Measurements from ENCODE around the gene CDADC1.
"Not testable (repeated sequence)": the region's sequence is repeated elsewhere in the genome, so short reads cannot be mapped to it uniquely, and the experiment has no call there.

The CDADC1 gene

GRCh38 chr13:49326222-49326917 lies 78.6 kb downstream of the CDADC1 start:
- TF ChIP-seq CTCF (IDR thresholded peaks at IDR 0.05; ENCODE audit: control insufficient read depth, insufficient read depth, low read depth, low read length, missing control alignments): no peak
- no peak for DNase-seq (ENCODE audit: low read depth)
- H3K4me3 ChIP-seq (ENCODE audit: control insufficient read depth, low read depth, low read length): no peak overlapping the region

GRCh38 chr13:49327145-49327544 lies 79.4 kb downstream of the CDADC1 start:
- not testable (repeated sequence) for H3K4me3 ChIP-seq (ENCODE audit: control insufficient read depth, low read depth, low read length); DNase-seq (ENCODE audit: low read depth)

- DNase-seq (ENCODE audit: low read depth): no peak
- no peak for TF ChIP-seq CTCF (IDR thresholded peaks at IDR 0.05; ENCODE audit: control insufficient read depth, insufficient read depth, low read depth, low read length, missing control alignments)
Observed at GRCh38 chr13:49329831-49330545, 82.3 kb downstream of the CDADC1 start.

GRCh38 chr13:49330546-49330864 lies 82.8 kb downstream of the CDADC1 start:
- TF ChIP-seq CTCF (IDR thresholded peaks at IDR 0.05; ENCODE audit: control insufficient read depth, insufficient read depth, low read depth, low read length, missing control alignments): no peak
- no peak for DNase-seq (ENCODE audit: low read depth)
- no peak overlapping the region for H3K4me3 ChIP-seq (ENCODE audit: control insufficient read depth, low read depth, low read length)

More at GRCh38 chr13:49329831-49330545, 82.3 kb downstream of the CDADC1 start:
- no peak overlapping the region for H3K4me3 ChIP-seq (ENCODE audit: control insufficient read depth, low read depth, low read length)

- no peak for TF ChIP-seq CTCF (IDR thresholded peaks at IDR 0.05; ENCODE audit: control insufficient read depth, insufficient read depth, low read depth, low read length, missing control alignments)
- H3K4me3 ChIP-seq (ENCODE audit: control insufficient read depth, low read depth, low read length): no peak overlapping the region
- no peak for DNase-seq (ENCODE audit: low read depth)
Observed at GRCh38 chr13:49336655-49337054, 88.9 kb downstream of the CDADC1 start.

- no peak for DNase-seq (ENCODE audit: low read depth)
- TF ChIP-seq CTCF (IDR thresholded peaks at IDR 0.05; ENCODE audit: control insufficient read depth, insufficient read depth, low read depth, low read length, missing control alignments): no peak
- H3K4me3 ChIP-seq (ENCODE audit: control insufficient read depth, low read depth, low read length): no peak overlapping the region
Observed at GRCh38 chr13:49340161-49340560, 92.4 kb downstream of the CDADC1 start.

- no peak overlapping the region for H3K4me3 ChIP-seq (ENCODE audit: control insufficient read depth, low read depth, low read length)
- no peak for TF ChIP-seq CTCF (IDR thresholded peaks at IDR 0.05; ENCODE audit: control insufficient read depth, insufficient read depth, low read depth, low read length, missing control alignments)
- DNase-seq (ENCODE audit: low read depth): no peak
Observed at GRCh38 chr13:49341517-49341916, 93.8 kb downstream of the CDADC1 start.

Data from AG09309 (cell line).